PFSK-1 (cell line): ENCODE data around the gene RABGAP1.

Experiments
- POLR2AphosphoS5 ChIP-seq: IDR thresholded peaks from 2 replicates; pipeline ENCODE4 v1.6.1; 2012; ENCODE audit warnings: low read depth, mild to moderate bottlenecking, control low read depth, low read length, moderate library complexity
- SIN3A ChIP-seq: IDR thresholded peaks from 2 replicates; pipeline ENCODE4 v1.6.1; 2012; ENCODE audit warnings: mild to moderate bottlenecking, low read length, moderate library complexity, borderline replicate concordance; ENCODE audit not compliant: insufficient read depth
- TF ChIP-seq, protein P1 (sequence below), 2 experiments: IDR thresholded peaks; 2 replicates each; pipeline versions ENCODE4 v1.6.1 to v1.8.0; 2011 to 2012; ENCODE audit warnings: low read depth in 2 of 2, low read length in 2 of 2, control low read depth in 1 of 2, inconsistent platforms in 1 of 2, mild to moderate bottlenecking in 1 of 2, moderate library complexity in 1 of 2; ENCODE audit not compliant: insufficient read depth in 1 of 2

DNA sequence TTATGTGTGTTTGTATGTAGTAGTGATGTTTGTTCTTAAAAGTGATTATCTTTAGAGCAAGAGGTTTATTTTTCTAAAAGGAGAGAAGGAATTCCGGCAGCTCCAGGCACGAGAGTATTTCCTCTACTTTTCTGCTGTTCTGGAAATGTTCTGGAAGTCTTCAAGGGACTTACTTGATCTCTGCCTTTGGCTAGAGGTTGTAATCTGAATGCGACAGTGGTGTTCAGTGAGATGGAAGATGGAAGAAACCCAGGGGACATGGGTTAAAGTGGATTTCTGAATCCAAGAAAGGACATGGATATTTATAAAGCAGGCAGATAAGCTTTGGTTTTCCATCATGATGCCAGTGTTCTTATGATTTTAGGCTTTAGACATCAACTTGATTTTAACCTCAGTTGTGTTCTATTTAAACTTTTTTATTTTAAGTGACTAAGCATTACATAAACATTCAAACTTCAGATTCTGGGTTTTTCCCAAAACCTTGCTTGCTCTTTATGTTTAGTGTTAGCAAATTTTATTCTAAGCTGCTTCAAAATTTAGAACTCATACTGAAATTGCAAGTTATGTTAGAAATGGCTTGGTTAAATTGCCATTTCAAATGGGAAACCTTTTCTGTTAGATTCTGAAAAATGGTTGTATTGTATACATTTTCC is 96.2 kb downstream of the RABGAP1 start:
- no peak for TF ChIP-seq SIN3A
- no peak for TF ChIP-seq POLR2AphosphoS5
- TF ChIP-seq, protein P1, sequence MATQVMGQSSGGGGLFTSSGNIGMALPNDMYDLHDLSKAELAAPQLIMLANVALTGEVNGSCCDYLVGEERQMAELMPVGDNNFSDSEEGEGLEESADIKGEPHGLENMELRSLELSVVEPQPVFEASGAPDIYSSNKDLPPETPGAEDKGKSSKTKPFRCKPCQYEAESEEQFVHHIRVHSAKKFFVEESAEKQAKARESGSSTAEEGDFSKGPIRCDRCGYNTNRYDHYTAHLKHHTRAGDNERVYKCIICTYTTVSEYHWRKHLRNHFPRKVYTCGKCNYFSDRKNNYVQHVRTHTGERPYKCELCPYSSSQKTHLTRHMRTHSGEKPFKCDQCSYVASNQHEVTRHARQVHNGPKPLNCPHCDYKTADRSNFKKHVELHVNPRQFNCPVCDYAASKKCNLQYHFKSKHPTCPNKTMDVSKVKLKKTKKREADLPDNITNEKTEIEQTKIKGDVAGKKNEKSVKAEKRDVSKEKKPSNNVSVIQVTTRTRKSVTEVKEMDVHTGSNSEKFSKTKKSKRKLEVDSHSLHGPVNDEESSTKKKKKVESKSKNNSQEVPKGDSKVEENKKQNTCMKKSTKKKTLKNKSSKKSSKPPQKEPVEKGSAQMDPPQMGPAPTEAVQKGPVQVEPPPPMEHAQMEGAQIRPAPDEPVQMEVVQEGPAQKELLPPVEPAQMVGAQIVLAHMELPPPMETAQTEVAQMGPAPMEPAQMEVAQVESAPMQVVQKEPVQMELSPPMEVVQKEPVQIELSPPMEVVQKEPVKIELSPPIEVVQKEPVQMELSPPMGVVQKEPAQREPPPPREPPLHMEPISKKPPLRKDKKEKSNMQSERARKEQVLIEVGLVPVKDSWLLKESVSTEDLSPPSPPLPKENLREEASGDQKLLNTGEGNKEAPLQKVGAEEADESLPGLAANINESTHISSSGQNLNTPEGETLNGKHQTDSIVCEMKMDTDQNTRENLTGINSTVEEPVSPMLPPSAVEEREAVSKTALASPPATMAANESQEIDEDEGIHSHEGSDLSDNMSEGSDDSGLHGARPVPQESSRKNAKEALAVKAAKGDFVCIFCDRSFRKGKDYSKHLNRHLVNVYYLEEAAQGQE (IDR thresholded peaks at IDR 0.05; ENCODE audit: insufficient read depth in 1 of 2, low read depth in 2 of 2, low read length in 2 of 2), result no peak
